Stimulated activated naive CD4-positive, alpha-beta T cell (primary cell): ENCODE results near the gene SULT1A1.

Experiments
- DNase-seq, 6 experiments: peaks; one replicate each; lab custom pipeline; 2025; lab: John Stamatoyannopoulos, UW

SULT1A1 gene

GRCh38 chr16:28556914-28557320 is 52.9 kb downstream of the SULT1A1 start:
- no peak for DNase-seq

GRCh38 chr16:28555561-28555960 is 54.3 kb downstream of the SULT1A1 start:
- DNase-seq, result no peak
